HepG2 (cell line): ENCODE measurements around the gene ATP2B2. TPM values are rescaled to one million over a fixed set of nuclear protein-coding genes. Genes with fewer than 3 reads are reported as not detected.

Experiments
- DNMT1 ChIP-seq: sonication (generic); formaldehyde crosslinking; IDR thresholded peaks from 2 replicates; pipeline ENCODE4 v1.5.1; 2020; ENCODE audit warnings: mild to moderate bottlenecking, missing genetic modification reagents
- HNF4G ChIP-seq, 2 experiments: sonication (generic) in 1 of 2; formaldehyde crosslinking in 1 of 2; IDR thresholded peaks; 2 replicates each; pipeline versions ENCODE4 v1.4.0 to v1.6.1; 2011 to 2020; ENCODE audit warnings: borderline replicate concordance in 2 of 2, low read depth in 2 of 2, mild to moderate bottlenecking in 2 of 2, low read length in 1 of 2, missing genetic modification reagents in 1 of 2, moderate library complexity in 1 of 2
- IRF2 ChIP-seq: IDR thresholded peaks from 2 replicates; pipeline ENCODE4 v1.6.1; 2018; ENCODE audit warnings: missing genetic modification reagents, missing compliant biosample characterization
- MZF1 ChIP-seq: sonication (generic); formaldehyde crosslinking; IDR thresholded peaks from 2 replicates; pipeline ENCODE4 v1.8.1; 2023; ENCODE audit warnings: mild to moderate bottlenecking, missing genetic modification reagents, borderline replicate concordance
- TRIM24 ChIP-seq: sonication (generic); formaldehyde crosslinking; IDR thresholded peaks from 2 replicates; pipeline ENCODE4 v1.8.0; 2022; ENCODE audit warnings: mild to moderate bottlenecking, missing genetic modification reagents
- WIZ ChIP-seq: sonication (generic); formaldehyde crosslinking; IDR thresholded peaks from 2 replicates; pipeline ENCODE4 v1.5.1; 2020; ENCODE audit warnings: mild to moderate bottlenecking, missing genetic modification reagents
- ZNF629 ChIP-seq: sonication (generic); formaldehyde crosslinking; conservative IDR thresholded peaks from 2 replicates; pipeline ENCODE4 v1.5.0; 2020; ENCODE audit warnings: missing genetic modification reagents
- ZNF713 ChIP-seq: sonication (generic); formaldehyde crosslinking; IDR thresholded peaks from 2 replicates; pipeline ENCODE4 v1.4.0; 2020; ENCODE audit warnings: mild to moderate bottlenecking, missing genetic modification reagents
- polyA plus RNA-seq, 8 experiments: library from polyadenylated mRNA; depleted of rRNA in 3 of 8; stranded (reverse) in 7 of 8; unstranded in 1 of 8; fragments of >200 nt; fragmentation: Illumina TruSeq in 4 of 8; extraction: Trizol in 4 of 8; gene quantifications; 2 replicates each; pipeline versions ENCODE4 v1.2.1 to v1.2.3, GENCODE V29; 2011 to 2016; ENCODE audit warnings: low read depth in 4 of 8, missing spikeins in 1 of 8, mixed read lengths in 1 of 8; ENCODE audit not compliant: insufficient read depth in 1 of 8
- total RNA-seq, 5 experiments: library from RNA; depleted of rRNA; stranded (reverse); fragments of >200 nt; fragmentation: Illumina TruSeq; extraction: Trizol; gene quantifications; 2 replicates each; pipeline ENCODE4 v1.2.3, GENCODE V29; 2016; ENCODE audit warnings: low read depth in 1 of 5
- TF ChIP-seq, protein P1 (sequence below): sonication (generic); formaldehyde crosslinking; IDR thresholded peaks from one replicate; pipeline ENCODE4 v1.5.1; 2020; ENCODE audit warnings: mild to moderate bottlenecking, missing genetic modification reagents; ENCODE audit errors: not compliant biosample characterization
- TF ChIP-seq, protein P2 (sequence below): sonication (generic); formaldehyde crosslinking; IDR thresholded peaks from 2 replicates; pipeline ENCODE4 v1.8.0; 2022; ENCODE audit warnings: mild to moderate bottlenecking, missing genetic modification reagents, borderline replicate concordance
- TF ChIP-seq, protein P3 (sequence below): sonication (generic); formaldehyde crosslinking; IDR thresholded peaks from 2 replicates; pipeline ENCODE4 v1.8.0; 2022; ENCODE audit warnings: missing genetic modification reagents, low read depth, mild to moderate bottlenecking, borderline replicate concordance
- TF ChIP-seq, protein P4 (sequence below): sonication (generic); formaldehyde crosslinking; IDR thresholded peaks from 2 replicates; pipeline ENCODE4 v1.4.0; 2020; ENCODE audit warnings: missing genetic modification reagents
- TF ChIP-seq, protein P5 (sequence below): sonication (generic); IDR thresholded peaks from 2 replicates; pipeline ENCODE4 v1.6.1; 2016; ENCODE audit warnings: low read depth, borderline replicate concordance
- TF ChIP-seq, protein P6 (sequence below): IDR thresholded peaks from 2 replicates; pipeline ENCODE4 v1.6.1; 2012; ENCODE audit warnings: inconsistent platforms

ATP2B2 gene
- total and polyA plus RNA-seq, 2 of the 13 experiments (the other 11 are each of a cell fraction or from before 2014, with no cell fraction given): 1.5 to 2.3 TPM

DNA sequence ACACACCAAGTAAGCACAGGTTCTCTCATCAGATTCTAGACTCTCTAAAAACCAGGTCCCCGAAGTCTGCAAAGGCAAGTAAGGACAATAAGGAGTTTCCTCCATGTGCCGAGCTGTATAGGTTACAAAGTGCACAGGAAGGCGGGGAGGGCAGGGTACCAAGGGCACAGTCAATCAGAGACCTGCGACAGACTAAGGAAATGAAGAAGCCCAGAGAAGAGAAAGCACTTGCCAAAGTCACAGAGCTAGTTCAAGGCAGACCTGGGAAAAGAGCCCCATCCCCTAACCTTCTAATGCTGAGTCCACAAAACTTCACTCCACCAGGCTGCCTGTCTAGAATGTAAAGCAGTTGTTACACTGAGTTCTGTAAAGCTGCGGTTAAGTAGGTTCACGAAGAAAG lies 186.1 kb downstream of the ATP2B2 start (continued):
- TF ChIP-seq, protein P1, sequence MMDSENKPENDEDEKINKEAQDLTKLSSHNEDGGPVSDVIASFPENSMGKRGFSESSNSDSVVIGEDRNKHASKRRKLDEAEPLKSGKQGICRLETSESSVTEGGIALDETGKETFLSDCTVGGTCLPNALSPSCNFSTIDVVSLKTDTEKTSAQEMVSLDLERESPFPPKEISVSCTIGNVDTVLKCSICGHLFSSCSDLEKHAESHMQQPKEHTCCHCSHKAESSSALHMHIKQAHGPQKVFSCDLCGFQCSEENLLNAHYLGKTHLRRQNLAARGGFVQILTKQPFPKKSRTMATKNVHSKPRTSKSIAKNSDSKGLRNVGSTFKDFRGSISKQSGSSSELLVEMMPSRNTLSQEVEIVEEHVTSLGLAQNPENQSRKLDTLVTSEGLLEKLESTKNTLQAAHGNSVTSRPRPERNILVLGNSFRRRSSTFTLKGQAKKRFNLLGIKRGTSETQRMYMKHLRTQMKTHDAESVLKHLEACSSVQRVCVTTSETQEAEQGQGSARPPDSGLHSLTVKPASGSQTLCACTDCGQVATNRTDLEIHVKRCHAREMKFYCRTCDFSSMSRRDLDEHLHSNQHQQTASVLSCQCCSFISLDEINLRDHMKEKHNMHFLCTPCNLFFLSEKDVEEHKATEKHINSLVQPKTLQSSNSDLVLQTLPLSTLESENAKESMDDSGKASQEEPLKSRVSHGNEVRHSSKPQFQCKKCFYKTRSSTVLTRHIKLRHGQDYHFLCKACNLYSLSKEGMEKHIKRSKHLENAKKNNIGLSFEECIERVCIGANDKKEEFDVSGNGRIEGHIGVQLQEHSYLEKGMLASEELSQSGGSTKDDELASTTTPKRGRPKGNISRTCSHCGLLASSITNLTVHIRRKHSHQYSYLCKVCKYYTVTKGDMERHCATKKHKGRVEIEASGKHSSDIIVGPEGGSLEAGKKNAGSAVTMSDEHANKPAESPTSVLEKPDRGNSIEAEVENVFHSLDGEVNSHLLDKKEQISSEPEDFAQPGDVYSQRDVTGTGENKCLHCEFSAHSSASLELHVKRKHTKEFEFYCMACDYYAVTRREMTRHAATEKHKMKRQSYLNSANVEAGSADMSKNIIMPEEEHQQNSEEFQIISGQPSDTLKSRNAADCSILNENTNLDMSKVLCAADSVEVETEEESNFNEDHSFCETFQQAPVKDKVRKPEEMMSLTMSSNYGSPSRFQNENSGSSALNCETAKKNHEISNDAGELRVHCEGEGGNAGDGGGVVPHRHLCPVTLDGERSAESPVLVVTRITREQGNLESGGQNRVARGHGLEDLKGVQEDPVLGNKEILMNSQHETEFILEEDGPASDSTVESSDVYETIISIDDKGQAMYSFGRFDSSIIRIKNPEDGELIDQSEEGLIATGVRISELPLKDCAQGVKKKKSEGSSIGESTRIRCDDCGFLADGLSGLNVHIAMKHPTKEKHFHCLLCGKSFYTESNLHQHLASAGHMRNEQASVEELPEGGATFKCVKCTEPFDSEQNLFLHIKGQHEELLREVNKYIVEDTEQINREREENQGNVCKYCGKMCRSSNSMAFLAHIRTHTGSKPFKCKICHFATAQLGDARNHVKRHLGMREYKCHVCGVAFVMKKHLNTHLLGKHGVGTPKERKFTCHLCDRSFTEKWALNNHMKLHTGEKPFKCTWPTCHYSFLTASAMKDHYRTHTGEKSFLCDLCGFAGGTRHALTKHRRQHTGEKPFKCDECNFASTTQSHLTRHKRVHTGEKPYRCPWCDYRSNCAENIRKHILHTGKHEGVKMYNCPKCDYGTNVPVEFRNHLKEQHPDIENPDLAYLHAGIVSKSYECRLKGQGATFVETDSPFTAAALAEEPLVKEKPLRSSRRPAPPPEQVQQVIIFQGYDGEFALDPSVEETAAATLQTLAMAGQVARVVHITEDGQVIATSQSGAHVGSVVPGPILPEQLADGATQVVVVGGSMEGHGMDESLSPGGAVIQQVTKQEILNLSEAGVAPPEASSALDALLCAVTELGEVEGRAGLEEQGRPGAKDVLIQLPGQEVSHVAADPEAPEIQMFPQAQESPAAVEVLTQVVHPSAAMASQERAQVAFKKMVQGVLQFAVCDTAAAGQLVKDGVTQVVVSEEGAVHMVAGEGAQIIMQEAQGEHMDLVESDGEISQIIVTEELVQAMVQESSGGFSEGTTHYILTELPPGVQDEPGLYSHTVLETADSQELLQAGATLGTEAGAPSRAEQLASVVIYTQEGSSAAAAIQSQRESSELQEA (CRISPR knock-in tag): no peak
- no peak for TF ChIP-seq WIZ (CRISPR knock-in tag)
- TF ChIP-seq IRF2 (CRISPR knock-in tag): no peak
- TF ChIP-seq ZNF713 (CRISPR knock-in tag): no peak
- no peak for TF ChIP-seq ZNF629
- TF ChIP-seq, protein P2, sequence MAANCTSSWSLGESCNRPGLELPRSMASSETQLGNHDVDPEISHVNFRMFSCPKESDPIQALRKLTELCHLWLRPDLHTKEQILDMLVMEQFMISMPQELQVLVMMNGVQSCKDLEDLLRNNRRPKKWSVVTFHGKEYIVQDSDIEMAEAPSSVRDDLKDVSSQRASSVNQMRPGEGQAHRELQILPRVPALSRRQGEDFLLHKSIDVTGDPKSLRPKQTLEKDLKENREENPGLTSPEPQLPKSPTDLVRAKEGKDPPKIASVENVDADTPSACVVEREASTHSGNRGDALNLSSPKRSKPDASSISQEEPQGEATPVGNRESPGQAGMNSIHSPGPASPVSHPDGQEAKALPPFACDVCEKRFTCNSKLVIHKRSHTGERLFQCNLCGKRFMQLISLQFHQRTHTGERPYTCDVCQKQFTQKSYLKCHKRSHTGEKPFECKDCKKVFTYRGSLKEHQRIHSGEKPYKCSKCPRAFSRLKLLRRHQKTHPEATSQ (CRISPR knock-in tag): no peak
- TF ChIP-seq, protein P3, sequence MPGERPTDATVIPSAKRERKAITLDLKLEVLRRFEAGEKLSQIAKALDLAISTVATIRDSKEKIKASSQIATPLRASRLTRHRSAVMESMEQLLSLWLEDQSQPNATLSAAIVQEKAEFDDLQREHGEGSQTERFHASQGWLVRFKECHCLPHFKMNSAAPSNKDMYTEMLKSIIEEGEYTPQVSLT (CRISPR knock-in tag): no peak
- TF ChIP-seq, protein P4, sequence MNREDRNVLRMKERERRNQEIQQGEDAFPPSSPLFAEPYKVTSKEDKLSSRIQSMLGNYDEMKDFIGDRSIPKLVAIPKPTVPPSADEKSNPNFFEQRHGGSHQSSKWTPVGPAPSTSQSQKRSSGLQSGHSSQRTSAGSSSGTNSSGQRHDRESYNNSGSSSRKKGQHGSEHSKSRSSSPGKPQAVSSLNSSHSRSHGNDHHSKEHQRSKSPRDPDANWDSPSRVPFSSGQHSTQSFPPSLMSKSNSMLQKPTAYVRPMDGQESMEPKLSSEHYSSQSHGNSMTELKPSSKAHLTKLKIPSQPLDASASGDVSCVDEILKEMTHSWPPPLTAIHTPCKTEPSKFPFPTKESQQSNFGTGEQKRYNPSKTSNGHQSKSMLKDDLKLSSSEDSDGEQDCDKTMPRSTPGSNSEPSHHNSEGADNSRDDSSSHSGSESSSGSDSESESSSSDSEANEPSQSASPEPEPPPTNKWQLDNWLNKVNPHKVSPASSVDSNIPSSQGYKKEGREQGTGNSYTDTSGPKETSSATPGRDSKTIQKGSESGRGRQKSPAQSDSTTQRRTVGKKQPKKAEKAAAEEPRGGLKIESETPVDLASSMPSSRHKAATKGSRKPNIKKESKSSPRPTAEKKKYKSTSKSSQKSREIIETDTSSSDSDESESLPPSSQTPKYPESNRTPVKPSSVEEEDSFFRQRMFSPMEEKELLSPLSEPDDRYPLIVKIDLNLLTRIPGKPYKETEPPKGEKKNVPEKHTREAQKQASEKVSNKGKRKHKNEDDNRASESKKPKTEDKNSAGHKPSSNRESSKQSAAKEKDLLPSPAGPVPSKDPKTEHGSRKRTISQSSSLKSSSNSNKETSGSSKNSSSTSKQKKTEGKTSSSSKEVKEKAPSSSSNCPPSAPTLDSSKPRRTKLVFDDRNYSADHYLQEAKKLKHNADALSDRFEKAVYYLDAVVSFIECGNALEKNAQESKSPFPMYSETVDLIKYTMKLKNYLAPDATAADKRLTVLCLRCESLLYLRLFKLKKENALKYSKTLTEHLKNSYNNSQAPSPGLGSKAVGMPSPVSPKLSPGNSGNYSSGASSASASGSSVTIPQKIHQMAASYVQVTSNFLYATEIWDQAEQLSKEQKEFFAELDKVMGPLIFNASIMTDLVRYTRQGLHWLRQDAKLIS (CRISPR knock-in tag): no peak
- TF ChIP-seq, protein P5, sequence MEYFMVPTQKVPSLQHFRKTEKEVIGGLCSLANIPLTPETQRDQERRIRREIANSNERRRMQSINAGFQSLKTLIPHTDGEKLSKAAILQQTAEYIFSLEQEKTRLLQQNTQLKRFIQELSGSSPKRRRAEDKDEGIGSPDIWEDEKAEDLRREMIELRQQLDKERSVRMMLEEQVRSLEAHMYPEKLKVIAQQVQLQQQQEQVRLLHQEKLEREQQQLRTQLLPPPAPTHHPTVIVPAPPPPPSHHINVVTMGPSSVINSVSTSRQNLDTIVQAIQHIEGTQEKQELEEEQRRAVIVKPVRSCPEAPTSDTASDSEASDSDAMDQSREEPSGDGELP: no peak
- TF ChIP-seq, protein P6, sequence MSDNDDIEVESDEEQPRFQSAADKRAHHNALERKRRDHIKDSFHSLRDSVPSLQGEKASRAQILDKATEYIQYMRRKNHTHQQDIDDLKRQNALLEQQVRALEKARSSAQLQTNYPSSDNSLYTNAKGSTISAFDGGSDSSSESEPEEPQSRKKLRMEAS: peak; percentile 42; the same call in 1 of the 2 replicates
- no peak for TF ChIP-seq MZF1 (CRISPR knock-in tag)
- TF ChIP-seq DNMT1: no peak
- TF ChIP-seq TRIM24 (CRISPR knock-in tag): no peak
- peak; percentile 29; the same call in 1 of the 2 replicates for TF ChIP-seq HNF4G (IDR thresholded peaks at IDR 0.05; ENCODE audit: borderline replicate concordance, low read depth, low read length)
- TF ChIP-seq HNF4G (CRISPR knock-in tag; IDR thresholded peaks at IDR 0.05; ENCODE audit: borderline replicate concordance, low read depth): no peak
